ENCODE measurements around the gene SAE1.

Gene SAE1

GRCh38 chr19:47112166-47112996, 18.3 kb upstream of the SAE1 start:
- H3K4me1 Mint-ChIP-seq = peaks cover 45% of the 10 kb centered on the region
- peak overlapping the region; percentile 99 for H3K27ac Mint-ChIP-seq
- DNase-seq (peak; percentile 86), ATAC-seq (peak; percentile 36)
- peak overlapping the region; percentile 88 to 95 for H3K4me3 Mint-ChIP-seq
- H3K9me3 Mint-ChIP-seq = no peaks in the 10 kb centered on the region
- no peaks in the 10 kb centered on the region for H3K27me3 Mint-ChIP-seq

GRCh38 chr19:47112997-47113849, 17.4 kb upstream of the SAE1 start, which contains the start of gene ZC3H4:
ZC3H4 (minus strand) TSS chr19:47113776; CDS start chr19:47112584, 1,192 bp downstream.
- peak within 1 kb of the TSS; percentile 99 for H3K27ac Mint-ChIP-seq
- no peaks in the 10 kb centered on the region for H3K27me3 Mint-ChIP-seq
- H3K4me3 Mint-ChIP-seq = peak within 1 kb of the TSS; percentile 88 to 95
- DNase-seq (peak; percentile 100), ATAC-seq (peak; percentile 87)
- H3K9me3 Mint-ChIP-seq = no peaks in the 10 kb centered on the region
- H3K4me1 Mint-ChIP-seq = peaks cover 37% of the 10 kb centered on the region

- H3K4me3 Mint-ChIP-seq = peak overlapping the region; percentile 88 to 95
- peaks cover 28% of the 10 kb centered on the region for H3K4me1 Mint-ChIP-seq
- no peaks in the 10 kb centered on the region for H3K27me3 Mint-ChIP-seq
- no peaks in the 10 kb centered on the region for H3K9me3 Mint-ChIP-seq
- no peak for ATAC-seq
- DNase-seq = no peak
- peak overlapping the region; percentile 99 for H3K27ac Mint-ChIP-seq
These were observed 16.6 kb upstream of the SAE1 start for GRCh38 chr19:47113850-47114651.

GRCh38 chr19:47120470-47121067, 10.1 kb upstream of the SAE1 start:
- H3K4me3 Mint-ChIP-seq = no peak overlapping the region
- DNase-seq (no peak), ATAC-seq (no peak)
- H3K27ac Mint-ChIP-seq = peak overlapping the region in 1 of 2 donors; percentile 17
- no peaks in the 10 kb centered on the region for H3K9me3 Mint-ChIP-seq
- H3K4me1 Mint-ChIP-seq = no peaks in the 10 kb centered on the region
- no peaks in the 10 kb centered on the region for H3K27me3 Mint-ChIP-seq

- no peaks in the 10 kb centered on the region for H3K4me1 Mint-ChIP-seq
- DNase-seq (no peak), ATAC-seq (no peak)
- no peak overlapping the region for H3K4me3 Mint-ChIP-seq
- no peaks in the 10 kb centered on the region for H3K9me3 Mint-ChIP-seq
- no peak overlapping the region for H3K27ac Mint-ChIP-seq
- no peaks in the 10 kb centered on the region for H3K27me3 Mint-ChIP-seq
These were observed 8.0 kb upstream of the SAE1 start for GRCh38 chr19:47122359-47123335.

- H3K27ac Mint-ChIP-seq = no peak overlapping the region
- no peaks in the 10 kb centered on the region for H3K4me1 Mint-ChIP-seq
- no peak for ATAC-seq
- no peaks in the 10 kb centered on the region for H3K27me3 Mint-ChIP-seq
- DNase-seq = no peak
- no peaks in the 10 kb centered on the region for H3K9me3 Mint-ChIP-seq
- H3K4me3 Mint-ChIP-seq = no peak overlapping the region
These were observed 7.2 kb upstream of the SAE1 start for GRCh38 chr19:47123406-47123805.

GRCh38 chr19:47124937-47125668, 5.5 kb upstream of the SAE1 start:
- Mint-ChIP-seq H3K4me1 (peaks cover 4% of the 10 kb centered on the region), H3K4me3 (no peak overlapping the region), H3K27ac (no peak overlapping the region), H3K27me3 (no peaks in the 10 kb centered on the region), H3K9me3 (peaks cover 0 to 2% of the 10 kb centered on the region in 2 donors)
- DNase-seq (peak in 1 of 2 donors; percentile 24), ATAC-seq (no peak)

GRCh38 chr19:47125669-47125938, 5.0 kb upstream of the SAE1 start:
- peaks cover 9% of the 10 kb centered on the region for H3K4me1 Mint-ChIP-seq
- ATAC-seq (no peak), DNase-seq (no peak)
- no peaks in the 10 kb centered on the region for H3K27me3 Mint-ChIP-seq
- peaks cover 4 to 7% of the 10 kb centered on the region in 2 donors for H3K9me3 Mint-ChIP-seq
- H3K4me3 Mint-ChIP-seq = no peak overlapping the region
- no peak overlapping the region for H3K27ac Mint-ChIP-seq

- Mint-ChIP-seq H3K4me3 (no peak overlapping the region), H3K4me1 (peaks cover 48% of the 10 kb centered on the region), H3K9me3 (peaks cover 4 to 9% of the 10 kb centered on the region in 2 donors), H3K27ac (peak overlapping the region in 1 of 2 donors; percentile 19), H3K27me3 (no peaks in the 10 kb centered on the region)
- no peak for DNase-seq
- ATAC-seq = no peak
These were observed 1.1 kb upstream of the SAE1 start for GRCh38 chr19:47129579-47129978.

- peaks cover 4 to 9% of the 10 kb centered on the region in 2 donors for H3K9me3 Mint-ChIP-seq
- no peak for DNase-seq
- ATAC-seq = no peak
- no peaks in the 10 kb centered on the region for H3K27me3 Mint-ChIP-seq
- H3K27ac Mint-ChIP-seq = peak overlapping the region in 1 of 2 donors; percentile 100
- peaks cover 54% of the 10 kb centered on the region for H3K4me1 Mint-ChIP-seq
- H3K4me3 Mint-ChIP-seq = peak overlapping the region; percentile 99 to 100
These were observed 481 bp upstream of the SAE1 start for GRCh38 chr19:47130120-47130588.

GRCh38 chr19:47132194-47132852, 1.7 kb downstream of the SAE1 start:
- peaks cover 4 to 9% of the 10 kb centered on the region in 2 donors for H3K9me3 Mint-ChIP-seq
- no peak for ATAC-seq
- peak overlapping the region in 1 of 2 donors; percentile 87 for H3K27ac Mint-ChIP-seq
- DNase-seq = no peak
- H3K27me3 Mint-ChIP-seq = no peaks in the 10 kb centered on the region
- H3K4me1 Mint-ChIP-seq = peaks cover 71% of the 10 kb centered on the region
- H3K4me3 Mint-ChIP-seq = peak overlapping the region; percentile 99 to 100

GRCh38 chr19:47133021-47133471, 2.4 kb downstream of the SAE1 start:
- Mint-ChIP-seq H3K9me3 (peaks cover 4 to 9% of the 10 kb centered on the region in 2 donors), H3K4me1 (peaks cover 73% of the 10 kb centered on the region), H3K27ac (peak overlapping the region; percentile 20 to 43), H3K4me3 (peak overlapping the region; percentile 99 to 100), H3K27me3 (no peaks in the 10 kb centered on the region)
- DNase-seq = no peak
- no peak for ATAC-seq

GRCh38 chr19:47134545-47134944, 3.9 kb downstream of the SAE1 start:
- ATAC-seq (no peak), DNase-seq (no peak)
- Mint-ChIP-seq H3K27ac (peak overlapping the region; percentile 60 to 85), H3K9me3 (peaks cover 4 to 9% of the 10 kb centered on the region in 2 donors), H3K4me3 (peak overlapping the region; percentile 99 to 100), H3K4me1 (peaks cover 88% of the 10 kb centered on the region), H3K27me3 (no peaks in the 10 kb centered on the region)
